HG02798 (cell line): Measurements from ENCODE around the gene NR5A1.

Experiments used
- ATAC-seq: cut with Tn5 transposase; IDR thresholded peaks from one replicate; pipeline ENCODE4 v1.9.1; 2021; ENCODE audit warnings: mild to moderate bottlenecking; ENCODE audit not compliant: unreplicated experiment, poor library complexity

Gene NR5A1

GRCh38 chr9:124468061-124468740, 39.0 kb downstream of the NR5A1 start:
- ATAC-seq = no peak

DNA sequence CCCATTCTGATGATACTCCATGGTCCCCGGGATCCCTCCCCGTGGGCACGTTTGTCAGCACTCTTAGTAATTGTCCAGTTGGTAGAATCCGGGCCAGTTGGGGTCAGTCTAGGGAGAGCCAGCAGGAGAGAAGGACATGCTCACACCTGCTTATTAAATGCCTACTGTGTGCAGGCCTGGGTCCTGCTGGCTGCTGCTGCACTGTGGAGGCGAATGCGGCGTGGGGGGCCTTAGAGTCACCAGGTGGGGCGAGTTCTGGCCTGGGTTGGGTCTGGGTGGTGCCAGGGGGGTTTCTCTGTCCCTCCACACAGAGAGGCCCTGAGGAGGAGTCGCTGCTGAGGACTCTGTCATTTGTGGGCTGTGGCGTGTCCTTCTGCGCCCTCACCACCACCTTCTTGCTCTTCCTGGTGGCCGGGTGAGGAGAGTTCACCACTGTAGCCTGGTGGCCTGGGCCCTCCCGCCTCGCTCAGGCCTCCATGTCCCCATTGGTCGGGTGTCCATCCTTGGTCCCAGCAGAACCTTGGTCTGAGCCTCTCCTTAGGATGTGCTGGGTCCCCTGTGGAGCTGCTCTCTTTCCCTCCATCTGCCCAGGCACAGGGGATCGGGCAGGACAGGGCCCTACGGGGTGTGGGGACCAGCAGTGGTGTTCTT, 39.7 kb downstream of the NR5A1 start:
- ATAC-seq = no peak

DNA sequence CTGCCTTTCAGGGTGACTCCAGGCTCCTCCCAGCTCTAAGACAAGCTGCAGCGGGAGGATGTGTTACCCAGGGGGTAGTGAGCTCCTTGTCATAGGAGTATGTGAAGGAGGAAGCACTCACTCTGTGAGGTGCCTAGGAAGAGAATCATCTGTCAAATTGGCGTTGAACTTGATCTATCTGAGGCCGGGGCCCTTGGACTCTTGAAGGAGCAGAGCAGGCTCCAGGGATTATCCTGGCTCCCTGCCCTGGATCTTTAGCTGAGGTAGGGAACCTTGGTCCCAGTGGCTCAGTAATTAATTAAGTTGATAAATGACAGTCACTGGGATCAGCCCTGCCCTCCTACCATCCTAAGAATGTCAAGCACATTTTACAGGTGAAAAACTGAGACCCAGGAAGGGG, 41.5 kb downstream of the NR5A1 start:
- no peak for ATAC-seq

DNA sequence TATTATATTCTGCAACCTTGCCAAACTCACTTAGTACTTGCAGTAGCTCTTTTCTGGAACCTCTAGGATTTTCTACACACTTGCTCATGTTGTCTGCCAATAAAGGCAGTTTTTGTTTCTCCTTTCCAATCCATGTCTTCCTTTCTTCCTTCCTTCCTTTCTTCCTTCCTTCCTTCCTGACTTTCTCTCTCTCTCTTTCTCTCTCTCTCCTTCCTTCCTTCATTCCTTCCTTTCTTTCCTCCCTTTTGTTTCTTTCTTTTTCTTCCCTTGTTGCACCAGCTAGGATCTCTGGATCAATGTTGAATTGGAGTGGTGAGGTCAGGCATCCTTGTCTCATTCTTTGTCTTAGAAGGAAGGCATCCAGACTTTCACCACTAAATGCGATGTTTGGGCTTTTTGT, 44.5 kb downstream of the NR5A1 start:
- ATAC-seq = no peak

DNA sequence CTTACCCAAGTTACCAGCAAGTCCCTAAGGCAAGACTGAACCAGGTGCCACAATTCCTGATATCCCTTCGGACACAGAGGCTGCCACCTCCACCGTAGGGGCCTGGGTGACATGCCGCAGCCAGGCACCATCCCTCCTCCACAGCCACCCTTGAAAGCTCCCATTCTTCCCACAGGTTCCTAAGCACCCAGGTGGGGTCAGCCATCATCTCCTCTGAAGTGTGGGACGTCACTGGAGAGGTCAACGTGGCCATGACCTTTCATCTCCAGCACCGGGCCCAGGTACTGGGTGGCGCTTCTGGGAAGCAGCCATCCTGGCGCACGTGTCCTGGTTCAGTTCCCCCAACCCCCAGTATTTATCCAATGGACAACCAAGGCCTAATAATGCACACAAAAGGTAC, 48.8 kb downstream of the NR5A1 start:
- no peak for ATAC-seq

DNA sequence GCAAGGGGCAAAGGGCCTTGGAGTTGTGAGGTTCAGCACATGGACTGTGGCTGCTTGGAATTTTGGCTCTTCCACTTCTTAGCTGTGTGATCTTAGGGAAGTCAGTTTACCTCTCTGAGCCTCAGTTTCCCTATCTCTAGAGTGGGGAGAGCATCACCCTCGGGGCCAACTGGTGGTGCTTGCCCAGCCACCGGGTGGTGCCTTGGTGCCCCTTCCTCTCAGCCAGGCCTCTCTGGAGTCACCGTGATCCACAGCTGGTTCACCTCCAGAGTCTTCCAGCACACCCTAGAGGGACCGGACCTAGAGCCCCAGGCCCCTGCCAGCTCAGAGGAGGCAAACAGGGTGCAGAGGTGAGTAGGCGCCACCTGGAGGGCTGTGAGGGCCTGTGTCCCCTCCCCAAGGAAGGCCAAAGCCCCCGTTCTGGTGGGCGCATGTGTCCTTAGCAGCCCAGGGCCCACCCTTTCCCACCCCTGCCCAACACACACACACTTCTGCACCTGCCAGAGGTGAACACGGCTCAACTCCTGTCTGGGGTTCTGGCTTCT, 49.2 kb downstream of the NR5A1 start:
- no peak for ATAC-seq

- ATAC-seq = no peak
Observed at GRCh38 chr9:124457079-124457886, 49.9 kb downstream of the NR5A1 start.

DNA sequence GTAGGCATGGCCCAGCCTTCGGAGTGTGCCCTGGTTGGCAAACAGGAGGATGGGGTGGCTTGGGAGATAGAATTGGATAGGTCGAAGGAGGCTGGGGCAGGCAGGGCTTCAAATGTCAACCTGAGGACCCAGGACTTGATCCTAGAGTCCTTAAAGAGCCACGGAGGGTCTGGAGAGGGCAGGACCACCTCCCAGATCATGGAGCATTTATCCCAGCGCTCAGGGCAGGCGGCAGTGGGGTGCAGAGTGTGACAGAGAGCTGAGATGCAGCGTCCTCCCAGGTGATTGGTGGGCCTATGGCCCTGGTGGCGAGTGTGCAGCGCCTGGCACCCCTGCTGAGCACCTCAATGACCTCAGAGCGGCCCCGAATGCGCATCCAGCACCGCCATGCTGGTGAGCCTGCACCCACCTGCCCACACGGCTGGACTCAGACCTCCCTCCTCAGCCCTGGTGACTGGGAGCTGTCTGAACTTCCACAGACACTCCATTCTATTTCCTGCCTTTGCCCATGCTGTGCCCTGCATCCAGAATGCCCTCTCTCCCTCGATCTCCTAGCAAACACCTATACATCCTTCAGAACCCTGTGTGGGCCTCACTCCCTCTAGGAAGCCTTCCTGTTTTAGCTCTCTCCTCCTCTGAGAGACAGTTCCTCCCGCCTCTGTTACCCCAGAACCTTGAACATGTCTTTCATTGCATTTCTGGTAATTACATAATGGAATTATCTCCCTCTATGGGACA, 50.7 kb downstream of the NR5A1 start:
- ATAC-seq = no peak

- no peak for ATAC-seq
Observed at GRCh38 chr9:124455820-124456219, 51.4 kb downstream of the NR5A1 start.

DNA sequence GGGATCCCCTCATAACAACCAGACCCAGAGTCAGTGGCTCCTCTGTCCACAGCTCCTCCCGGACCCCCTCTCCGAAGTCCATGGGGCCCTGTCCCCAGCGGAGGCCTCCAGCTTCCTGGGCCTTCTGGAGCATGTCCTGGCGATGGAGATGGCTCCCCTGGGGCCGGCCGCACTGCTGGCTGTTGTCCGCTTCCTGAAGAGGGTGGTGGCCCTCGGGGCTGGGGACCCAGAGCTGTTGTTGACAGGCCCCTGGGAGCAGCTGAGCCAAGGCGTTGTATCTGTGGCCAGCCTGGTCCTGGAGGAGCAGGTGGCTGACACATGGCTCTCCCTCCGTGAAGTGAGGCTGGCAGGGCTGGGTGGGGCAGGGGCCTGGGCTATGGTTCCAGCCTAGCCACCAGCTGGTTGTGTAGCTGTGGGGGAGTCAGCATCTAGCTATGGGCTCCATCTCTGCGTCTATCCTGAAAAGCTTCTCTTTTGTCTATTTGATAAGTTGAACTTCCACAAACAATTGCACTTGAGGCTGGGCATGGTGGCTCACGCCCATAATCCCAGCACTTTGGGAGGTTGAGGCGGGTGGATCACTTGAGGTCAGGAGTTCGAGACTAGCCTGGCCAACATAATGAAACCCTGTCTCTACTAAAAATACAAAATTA, 52.3 kb downstream of the NR5A1 start:
- ATAC-seq = no peak

- no peak for ATAC-seq
Observed at GRCh38 chr9:124454296-124454695, 52.9 kb downstream of the NR5A1 start.

GRCh38 chr9:124453586-124454191, 53.5 kb downstream of the NR5A1 start:
- ATAC-seq = no peak

DNA sequence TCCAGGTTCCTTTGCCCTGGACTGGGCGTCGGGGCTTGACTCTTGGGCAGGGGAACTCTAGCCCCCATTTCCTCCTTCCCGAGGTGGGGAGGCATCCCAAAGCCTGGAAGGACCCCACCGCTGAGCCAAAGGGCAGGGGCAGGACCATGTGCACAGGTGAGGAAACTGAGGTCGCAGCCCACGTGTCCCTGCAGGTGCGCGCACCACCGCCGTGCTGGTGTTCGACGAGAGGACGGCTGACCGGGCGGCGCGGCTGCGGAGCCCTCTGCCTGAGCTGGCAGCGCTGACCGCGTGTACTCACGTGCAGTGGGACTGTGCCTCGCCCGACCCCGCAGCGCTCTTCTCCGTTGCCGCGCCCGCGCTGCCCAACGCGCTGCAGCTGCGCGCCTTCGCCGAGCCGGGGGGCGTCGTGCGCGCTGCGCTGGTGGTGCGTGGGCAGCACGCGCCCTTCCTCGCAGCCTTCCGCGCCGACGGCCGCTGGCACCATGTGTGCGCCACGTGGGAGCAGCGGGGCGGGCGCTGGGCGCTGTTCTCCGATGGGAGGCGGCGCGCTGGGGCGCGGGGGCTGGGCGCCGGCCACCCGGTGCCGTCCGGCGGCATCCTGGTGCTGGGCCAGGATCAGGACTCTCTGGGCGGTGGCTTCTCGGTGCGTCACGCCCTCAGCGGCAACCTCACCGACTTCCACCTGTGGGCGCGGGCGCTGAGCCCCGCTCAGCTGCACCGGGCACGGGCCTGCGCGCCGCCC, 54.2 kb downstream of the NR5A1 start:
- ATAC-seq = no peak

- ATAC-seq = no peak
Observed at GRCh38 chr9:124452326-124452725, 54.9 kb downstream of the NR5A1 start.

DNA sequence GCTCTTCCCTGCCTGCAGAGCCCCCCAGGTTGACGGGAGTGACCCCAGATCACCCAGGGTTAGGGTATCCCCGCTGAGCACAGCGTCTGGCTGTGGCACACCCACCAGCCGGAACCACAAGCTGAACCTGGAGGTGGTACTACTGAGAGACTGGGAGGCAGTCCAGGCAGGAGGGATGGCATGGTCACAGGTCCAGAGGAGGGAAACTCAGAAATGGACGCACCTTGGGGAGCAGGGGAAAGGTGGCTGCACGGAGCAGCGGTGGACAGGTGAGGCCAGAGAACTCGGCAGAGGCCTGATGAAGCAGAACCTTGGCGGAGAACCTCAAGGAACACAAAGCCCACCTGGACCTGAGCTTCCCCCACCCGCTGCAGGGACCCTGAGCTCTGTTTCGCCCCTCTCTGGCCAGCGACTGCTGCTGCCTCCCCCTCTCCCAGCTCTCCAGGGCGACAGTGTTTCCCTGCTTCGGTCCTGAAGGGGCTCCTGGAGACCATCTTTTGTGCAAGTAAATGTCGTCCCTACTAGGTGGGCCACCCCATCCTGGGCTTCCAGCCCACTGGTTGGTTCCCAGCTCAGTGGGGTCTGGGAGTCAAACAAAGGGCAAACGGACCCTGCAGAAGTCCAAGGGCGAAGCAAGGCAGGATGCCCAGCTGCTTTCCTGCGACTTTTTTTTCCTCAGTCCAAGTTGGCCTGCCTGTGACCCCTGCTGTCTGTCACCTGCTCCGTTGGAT, 56.1 kb downstream of the NR5A1 start:
- no peak for ATAC-seq

- no peak for ATAC-seq
Observed at GRCh38 chr9:124450241-124450924, 56.8 kb downstream of the NR5A1 start, which contains the start of gene ADGRD2. TSS of gene ADGRD2 (plus strand) at chr9:124450451. CDS start at chr9:124451667, 1,216 bp downstream.

GRCh38 chr9:124449381-124450151, 57.6 kb downstream of the NR5A1 start:
- ATAC-seq = no peak
